HG02623 (cell line): ENCODE results near the gene ITGA11.

Experiments
- ATAC-seq: cut with Tn5 transposase; IDR thresholded peaks from one replicate; pipeline ENCODE4 v1.9.1; 2021; ENCODE audit warnings: moderate library complexity; ENCODE audit not compliant: unreplicated experiment

The ITGA11 gene

GRCh38 chr15:68301301-68301700, 130.7 kb downstream of the ITGA11 start:
- no peak for ATAC-seq

GRCh38 chr15:68300115-68300940, 131.6 kb downstream of the ITGA11 start:
- ATAC-seq: no peak

GRCh38 chr15:68299436-68299835, 132.5 kb downstream of the ITGA11 start:
- ATAC-seq: no peak

- peak; percentile 83 for ATAC-seq
Measured at GRCh38 chr15:68298882-68299381, 133.0 kb downstream of the ITGA11 start.

GRCh38 chr15:68298336-68298735, 133.6 kb downstream of the ITGA11 start:
- ATAC-seq: no peak

- ATAC-seq: no peak
Measured at GRCh38 chr15:68295014-68295805, 136.8 kb downstream of the ITGA11 start.

GRCh38 chr15:68292967-68293366, 139.0 kb downstream of the ITGA11 start:
- ATAC-seq: no peak

GRCh38 chr15:68292157-68292781, 139.7 kb downstream of the ITGA11 start:
- no peak for ATAC-seq

GRCh38 chr15:68290715-68291114, 141.2 kb downstream of the ITGA11 start:
- ATAC-seq: no peak

- no peak for ATAC-seq
Measured at GRCh38 chr15:68289621-68290352, 142.2 kb downstream of the ITGA11 start.

GRCh38 chr15:68289057-68289456, 142.9 kb downstream of the ITGA11 start:
- ATAC-seq: no peak

GRCh38 chr15:68286256-68286655, 145.7 kb downstream of the ITGA11 start:
- no peak for ATAC-seq

- no peak for ATAC-seq
Measured at GRCh38 chr15:68285259-68285980, 146.5 kb downstream of the ITGA11 start.

GRCh38 chr15:68284616-68285258, 147.2 kb downstream of the ITGA11 start:
- ATAC-seq: no peak

GRCh38 chr15:68283401-68283800, 148.6 kb downstream of the ITGA11 start:
- ATAC-seq: no peak

GRCh38 chr15:68281008-68281407, 151.0 kb downstream of the ITGA11 start:
- no peak for ATAC-seq

GRCh38 chr15:68279779-68280753, 151.9 kb downstream of the ITGA11 start:
- ATAC-seq: no peak

- ATAC-seq: no peak
Measured at GRCh38 chr15:68278595-68279405, 153.2 kb downstream of the ITGA11 start.
